Right hindlimb (tissue), 1 donor: ENCODE results near the gene SORBS2.

Experiments used
- DNase-seq: peaks from one replicate; pipeline ENCODE4 v3.0.0-alpha.2; 2018

Gene SORBS2

GRCh38 chr4:185835814-185836213 is 23.8 kb upstream of the SORBS2 start:
- no peak for DNase-seq

- DNase-seq = no peak
These were observed 23.3 kb upstream of the SORBS2 start for GRCh38 chr4:185835336-185835735.

DNA sequence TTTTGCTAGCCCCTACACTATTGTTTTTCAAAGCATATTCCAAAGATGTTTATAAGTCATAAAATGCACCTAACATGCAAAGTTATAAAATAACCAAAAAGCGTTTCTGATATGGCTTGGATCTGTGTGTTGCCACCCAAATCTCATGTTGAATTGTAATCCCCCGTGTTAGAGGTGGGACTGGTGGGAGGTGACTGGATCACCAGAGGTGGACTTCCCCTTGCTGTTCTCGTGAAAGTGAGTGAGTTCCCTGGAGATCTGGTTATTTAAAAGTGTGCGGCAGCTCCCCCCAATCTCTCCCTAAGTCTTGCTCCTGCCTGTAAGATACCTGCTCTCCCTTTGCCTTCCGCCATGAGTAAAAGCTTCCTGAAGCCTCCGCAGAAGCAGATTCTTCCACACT is 22.8 kb upstream of the SORBS2 start:
- no peak for DNase-seq

DNA sequence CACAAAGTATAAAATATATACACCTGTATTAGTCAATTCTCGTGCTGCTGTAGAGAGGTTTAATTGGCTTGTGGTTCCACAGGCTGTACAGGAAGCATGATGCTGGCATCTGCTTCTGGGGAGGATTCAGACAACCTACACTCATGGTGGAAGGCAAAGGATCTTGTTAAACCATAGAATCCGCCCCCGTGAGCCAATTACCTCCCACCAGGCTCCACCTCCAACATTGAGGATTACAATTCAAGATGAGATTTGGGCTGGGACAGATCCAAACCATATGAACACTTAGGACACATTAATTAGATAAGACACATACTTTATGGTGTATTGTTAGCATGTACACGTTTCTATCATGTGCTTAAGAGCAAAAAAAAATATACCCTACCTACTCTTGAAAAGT is 22.1 kb upstream of the SORBS2 start:
- DNase-seq = no peak

DNA sequence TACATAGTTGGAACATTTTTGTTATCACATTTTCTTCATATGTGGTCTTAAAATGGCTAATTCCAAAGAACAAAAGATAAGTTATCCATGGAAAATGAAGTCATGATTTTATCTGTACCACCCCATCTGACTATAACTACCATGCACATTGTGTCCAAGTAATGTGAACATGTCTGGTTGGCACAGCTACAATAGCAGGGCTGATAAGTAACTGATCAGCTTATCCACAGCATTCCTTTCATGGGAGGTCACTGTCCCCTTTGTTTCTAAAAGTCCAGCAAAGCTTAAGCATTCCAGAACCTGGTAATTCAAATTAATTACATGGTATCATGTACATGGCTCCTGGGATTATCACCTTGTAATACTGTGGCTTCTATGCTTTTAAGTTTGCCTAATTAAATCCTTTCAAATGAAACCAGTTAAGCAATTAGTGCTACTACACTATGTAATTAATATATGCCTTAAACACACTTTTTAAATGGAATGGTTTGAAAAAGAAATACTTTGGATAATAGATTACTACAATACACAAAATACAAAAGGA is 21.1 kb upstream of the SORBS2 start:
- no peak for DNase-seq

DNA sequence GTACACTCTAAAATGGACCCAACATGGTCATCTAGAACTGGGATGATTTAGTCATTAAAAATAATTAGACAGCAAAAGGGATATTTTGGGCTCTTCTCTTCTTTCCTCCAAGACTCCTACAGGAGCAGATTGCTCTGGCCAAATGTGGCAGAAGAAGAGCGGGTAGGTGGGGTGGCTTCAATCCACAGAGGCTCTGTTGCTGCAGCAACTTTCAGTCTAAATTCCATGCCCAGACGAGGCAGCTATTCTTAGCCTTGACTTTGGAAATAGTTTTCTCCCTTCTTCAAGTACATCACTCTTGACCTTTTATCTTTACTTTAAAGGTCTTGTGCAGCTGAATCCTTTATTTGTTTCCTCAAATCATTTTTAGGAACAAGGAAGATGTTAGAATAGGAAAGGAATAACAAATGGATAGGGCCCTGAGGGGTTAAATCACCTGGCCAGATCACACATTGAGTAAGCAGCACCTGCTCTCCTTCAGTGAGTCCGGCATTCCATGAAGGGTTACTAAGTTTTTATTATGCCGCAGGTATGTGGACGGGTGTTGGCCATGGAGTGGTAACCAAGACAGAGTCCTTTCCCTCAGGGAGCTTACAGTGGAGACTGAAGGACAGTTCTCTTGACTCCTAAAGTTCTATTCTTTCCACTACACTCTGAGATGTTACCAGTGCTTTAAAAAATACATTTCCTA is 19.3 kb upstream of the SORBS2 start:
- no peak for DNase-seq

DNA sequence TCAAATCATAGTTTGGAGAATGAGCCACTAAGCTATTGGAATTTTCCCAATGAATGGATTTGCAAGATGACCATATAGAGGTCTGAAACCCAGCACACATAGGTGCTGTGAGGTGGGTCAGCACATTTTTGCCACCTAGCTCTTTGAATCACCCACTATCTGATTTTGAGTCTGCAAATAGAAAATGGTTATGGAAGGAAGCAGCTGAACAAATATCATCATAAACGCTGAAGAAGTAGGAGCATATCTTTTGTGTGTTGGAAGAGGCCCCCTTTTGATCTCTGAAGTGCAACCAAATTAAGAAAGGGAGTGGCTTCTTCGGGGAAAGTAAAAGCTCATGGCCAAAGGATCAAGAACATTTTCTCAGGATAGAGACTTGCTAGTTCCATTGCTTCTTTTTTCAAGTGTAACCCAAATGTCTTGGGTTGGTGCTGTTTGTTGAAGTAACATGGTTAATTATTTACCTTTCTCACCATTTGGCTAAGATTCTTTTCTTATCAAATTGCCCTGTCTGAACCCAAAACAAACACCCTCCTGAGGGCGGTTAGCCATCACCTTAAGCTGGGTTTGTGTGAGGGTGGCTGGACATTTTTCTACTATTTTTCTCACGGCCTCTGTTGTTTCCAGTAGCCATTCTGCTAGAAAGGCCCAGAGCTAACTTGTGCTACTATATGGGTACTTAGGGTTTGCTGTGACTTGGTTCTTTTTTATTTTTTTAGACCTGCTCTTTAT is 18.4 kb upstream of the SORBS2 start:
- no peak for DNase-seq

GRCh38 chr4:185826381-185826780 is 14.4 kb upstream of the SORBS2 start:
- no peak for DNase-seq

- no peak for DNase-seq
These were observed 13.7 kb upstream of the SORBS2 start for GRCh38 chr4:185825737-185826136.

- DNase-seq = no peak
These were observed 10.8 kb upstream of the SORBS2 start for GRCh38 chr4:185822791-185823190.

DNA sequence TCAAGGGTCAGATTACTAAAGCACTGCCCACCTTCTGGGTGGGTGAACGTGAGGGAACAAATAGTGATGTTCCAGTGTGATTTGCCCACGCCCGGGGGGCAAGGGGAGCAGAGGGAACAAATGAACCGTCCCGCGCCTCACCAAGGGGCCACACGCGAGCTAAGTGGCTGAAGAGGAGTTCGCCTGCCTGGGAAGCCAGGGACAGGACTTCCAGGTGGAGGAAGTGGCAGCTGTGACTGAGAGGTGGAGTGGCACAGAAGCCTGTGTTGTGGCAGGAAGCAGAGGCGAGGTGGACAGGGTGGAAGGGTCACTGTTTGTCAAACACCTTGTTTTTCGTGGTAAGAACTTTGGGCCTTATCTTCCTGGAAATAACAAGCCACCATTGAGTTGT is 9.0 kb upstream of the SORBS2 start:
- DNase-seq = no peak

DNA sequence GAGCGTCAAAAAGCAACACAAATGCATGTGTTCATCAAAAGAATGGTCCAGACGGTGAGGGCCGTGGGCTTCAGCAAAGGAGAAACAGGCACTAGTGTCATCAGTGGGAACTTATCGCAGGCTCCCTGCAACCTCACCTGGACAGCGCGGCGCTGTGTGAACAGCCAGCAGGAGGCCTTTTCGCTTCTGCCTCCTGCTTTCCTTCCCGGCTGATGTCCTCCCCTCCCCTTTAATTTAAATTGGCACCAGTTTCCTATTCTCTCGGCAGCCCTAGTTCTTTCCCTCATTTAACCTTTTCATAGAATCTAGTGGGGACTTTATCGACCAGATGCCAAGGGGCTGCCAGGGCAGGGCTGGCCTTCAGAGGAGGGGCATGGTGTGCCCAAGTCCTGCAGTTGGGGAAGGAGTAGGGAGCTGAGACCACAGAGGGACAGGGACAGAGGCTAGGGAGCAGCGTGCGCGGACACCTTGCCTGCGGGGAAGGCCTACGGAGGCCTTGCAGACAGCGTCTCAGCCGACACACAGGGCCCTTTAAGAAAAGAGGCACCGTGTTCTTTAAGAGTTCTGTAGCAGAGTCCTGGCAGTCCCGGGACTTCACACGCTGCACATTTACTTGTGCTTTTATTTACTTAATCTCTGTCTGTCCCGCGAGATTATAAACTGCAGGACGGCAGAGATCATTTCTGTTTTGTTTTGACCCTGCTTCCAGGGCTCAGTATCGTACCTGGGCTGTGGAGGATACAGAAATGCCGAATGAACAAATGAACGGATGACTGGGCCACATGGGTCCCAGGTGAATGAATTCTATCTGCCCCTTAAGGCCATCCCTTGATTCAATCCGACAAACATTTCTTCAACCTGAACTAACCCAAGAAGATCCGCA is 8.4 kb upstream of the SORBS2 start:
- DNase-seq = no peak

- DNase-seq = no peak
These were observed 7.2 kb upstream of the SORBS2 start for GRCh38 chr4:185819144-185819543.

DNA sequence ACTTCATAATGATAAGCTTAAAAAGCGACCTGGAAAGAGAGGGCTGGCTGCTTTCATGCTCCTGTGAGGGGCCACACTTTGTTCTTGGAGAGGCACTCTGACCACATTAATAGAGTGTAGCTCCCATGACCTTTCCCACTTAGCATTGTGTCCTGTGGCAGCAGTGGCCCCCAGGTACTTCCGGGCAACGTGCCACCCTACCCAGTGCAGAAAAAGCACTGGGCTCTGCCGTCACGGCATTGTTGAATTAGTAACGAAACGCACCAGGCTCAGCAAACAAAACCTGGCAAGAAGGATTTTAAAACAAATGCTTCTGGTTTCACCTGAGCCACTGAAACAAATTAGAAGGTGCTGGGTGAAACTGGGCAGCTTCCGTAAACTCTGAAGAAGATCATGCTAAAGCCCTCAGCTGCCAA is 5.4 kb upstream of the SORBS2 start:
- DNase-seq = no peak

DNA sequence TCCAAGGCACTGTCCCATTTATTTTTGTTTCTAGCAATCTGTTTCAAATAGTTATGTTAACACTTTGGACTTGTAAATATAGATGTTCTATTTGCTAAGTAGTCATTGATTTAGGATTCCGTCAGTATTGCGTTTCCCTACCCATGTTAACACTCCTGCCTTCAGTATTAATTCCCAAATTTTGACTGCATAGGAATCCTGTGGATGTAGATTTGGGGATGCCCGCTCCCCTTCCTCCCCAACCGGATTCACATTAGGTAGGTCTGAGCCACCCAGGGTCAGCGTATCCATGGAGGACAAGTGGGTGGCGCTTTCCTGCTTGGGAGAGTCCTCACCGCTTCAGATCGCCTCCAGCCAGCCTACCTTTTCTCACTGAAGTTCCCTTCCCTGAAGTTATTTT is 1.1 kb upstream of the SORBS2 start:
- DNase-seq = no peak

GRCh38 chr4:185810746-185811508 is 1.1 kb downstream of the SORBS2 start:
- DNase-seq = no peak

DNA sequence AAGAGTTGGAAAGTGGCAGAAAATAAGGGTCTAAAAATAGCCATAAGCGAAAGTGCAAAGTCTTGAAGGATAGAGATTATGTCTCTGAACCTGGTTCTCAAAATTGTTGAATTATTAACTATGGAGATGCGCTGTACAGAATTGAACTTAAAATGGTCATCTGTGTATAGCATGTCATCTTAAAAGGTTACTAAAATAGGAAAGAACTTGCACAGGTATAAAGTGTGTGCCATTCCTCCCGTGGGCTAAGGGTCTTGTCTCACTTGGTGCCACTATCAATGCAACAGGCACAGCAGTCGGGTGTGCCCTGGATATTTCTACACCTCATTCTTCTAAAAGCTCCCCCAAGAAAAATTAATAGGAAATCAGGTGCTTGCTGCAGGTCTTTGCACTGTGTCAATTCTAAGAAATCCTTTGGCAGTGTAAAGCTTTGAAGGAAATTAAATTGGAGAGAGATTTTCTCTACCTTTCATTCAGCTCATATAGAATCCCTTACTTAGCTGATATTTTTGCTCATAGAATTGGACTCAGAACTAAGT is 2.4 kb downstream of the SORBS2 start:
- no peak for DNase-seq

DNA sequence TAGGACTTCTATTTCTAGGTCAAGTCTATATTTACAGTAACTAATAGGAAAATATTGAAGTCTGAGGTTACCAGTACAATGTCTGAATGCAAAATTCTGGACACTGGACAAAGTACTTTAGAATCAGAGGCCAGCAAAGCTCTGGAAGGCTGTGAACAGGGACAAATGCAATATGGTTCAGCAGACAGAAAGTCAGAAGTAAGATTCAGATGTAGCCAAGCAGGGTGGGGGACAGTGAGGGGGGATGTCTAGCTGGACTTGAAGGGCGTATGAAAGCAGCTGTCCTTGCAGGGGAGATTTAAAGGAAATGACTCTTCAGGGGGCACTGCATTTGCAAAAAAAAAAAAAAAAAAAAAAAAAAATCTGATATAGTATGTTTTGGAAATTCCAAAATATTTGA is 2.9 kb downstream of the SORBS2 start:
- no peak for DNase-seq

GRCh38 chr4:185805979-185806378 is 6.0 kb downstream of the SORBS2 start:
- DNase-seq = no peak

DNA sequence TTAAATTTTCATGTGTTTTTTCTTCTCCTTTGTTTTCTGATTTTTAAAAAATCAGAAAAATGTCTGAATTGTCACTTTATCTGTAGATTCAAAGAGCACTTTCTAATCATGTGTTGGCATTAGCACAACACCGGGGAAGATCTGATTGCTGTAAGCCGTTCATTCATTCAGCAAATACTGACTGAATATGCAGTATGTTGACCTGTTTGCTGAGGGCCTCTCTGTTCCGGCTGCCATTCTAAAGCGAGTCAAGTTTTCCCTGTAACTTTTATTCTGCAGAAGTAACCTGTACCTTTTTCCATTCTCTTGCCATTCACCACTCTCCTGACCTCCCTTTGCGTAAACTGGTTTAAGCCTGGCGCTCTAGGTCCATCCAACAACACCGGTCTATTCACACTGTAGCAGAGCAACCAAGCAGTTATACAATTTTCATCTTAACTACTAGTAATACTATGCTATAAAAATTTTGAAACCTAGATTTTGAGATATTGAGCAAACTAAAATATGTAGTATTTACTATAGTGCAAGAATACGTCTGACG is 6.7 kb downstream of the SORBS2 start:
- no peak for DNase-seq

GRCh38 chr4:185803022-185803421 is 9.0 kb downstream of the SORBS2 start:
- no peak for DNase-seq

DNA sequence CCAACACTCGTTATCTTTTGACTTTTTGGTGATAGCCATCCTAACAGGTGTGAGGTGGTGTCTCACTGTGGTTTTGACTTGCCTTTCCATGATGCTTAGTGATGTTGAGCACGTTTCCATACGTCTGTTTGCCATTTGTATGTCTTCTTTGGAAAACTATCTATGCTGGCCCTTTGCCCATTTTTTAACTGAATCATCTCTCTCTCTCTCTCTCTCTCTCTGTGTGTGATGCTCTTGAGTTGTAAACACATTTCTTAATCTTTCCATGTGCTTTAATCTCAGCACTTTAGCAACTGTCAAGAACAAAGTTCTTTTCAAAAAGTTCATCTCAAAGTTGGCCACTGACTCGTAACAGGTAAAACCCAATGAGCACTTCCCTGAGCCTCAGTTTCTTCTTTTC is 10.5 kb downstream of the SORBS2 start:
- no peak for DNase-seq
